T-cell (primary cell): ENCODE data around the gene TMEM239. TPM values are rescaled to one million over a fixed set of nuclear protein-coding genes. Genes with fewer than 3 reads are reported as not detected.
A peak's percentile ranks its signal among the peaks of the same experiment; 100 is the strongest.

Source experiments
- ATAC-seq, 4 experiments: fragments of 200-7000 bp in 3 of 4; fragments of 150-1000 bp in 1 of 4; cut with Tn5 transposase; replicated peaks in 1 of 4; 1 replicate in 3 of 4; 2 replicates in 1 of 4; pipeline ENCODE4 v1.10.0; 2021; ENCODE audit warnings: moderate library complexity in 3 of 4, mild to moderate bottlenecking in 2 of 4, moderate number of reproducible peaks in 1 of 4
- CTCF ChIA-PET, 2 donors: fragments of 300-600 bp; sonication (Branson Sonifier 250); formaldehyde crosslinking; loops; one replicate each; lab custom pipeline; 2022; ENCODE audit warnings: antibody characterized with exemption in 2 of 2; lab: Charles Lee
- POLR2A ChIA-PET, 2 donors: fragments of 300-600 bp; sonication (Branson Sonifier 250); formaldehyde crosslinking; loops; one replicate each; lab custom pipeline; 2022; ENCODE audit warnings: antibody characterized with exemption in 2 of 2; lab: Charles Lee
- DNase-seq, 35 experiments: peaks; one replicate each; pipeline versions ENCODE4 v3.0.0 to v3.0.0-alpha.2; 2013 to 2023
- H3K27ac ChIP-seq: one replicate; pipeline ENCODE4 v1.5.1; 2013; ENCODE audit warnings: low read length
- H3K27me3 ChIP-seq, 2 experiments: replicated peaks in 1 of 2; 1 replicate in 1 of 2; 2 replicates in 1 of 2; pipeline versions ENCODE4 v1.6.1 to v1.7.0; 2013; ENCODE audit warnings: low read length in 1 of 2, mixed read lengths in 1 of 2; ENCODE audit not compliant: control insufficient read depth in 2 of 2, insufficient read depth in 2 of 2; ENCODE audit errors: extremely low read depth in 1 of 2
- H3K36me3 ChIP-seq, 2 donors: 1 replicate in 1 of 2; 2 replicates in 1 of 2; pipeline versions ENCODE4 v1.6.1 to v1.7.0; 2013; ENCODE audit warnings: low read length in 1 of 2; ENCODE audit not compliant: control insufficient read depth in 2 of 2, insufficient read depth in 1 of 2; ENCODE audit errors: extremely low read depth in 1 of 2
- H3K4me1 ChIP-seq, 2 experiments: 1 replicate in 1 of 2; 2 replicates in 1 of 2; pipeline versions ENCODE4 v1.6.1 to v1.7.0; 2013; ENCODE audit warnings: low read length in 2 of 2, mixed read lengths in 1 of 2; ENCODE audit not compliant: insufficient read depth in 2 of 2, control insufficient read depth in 1 of 2; ENCODE audit errors: extremely low read depth in 1 of 2
- H3K4me3 ChIP-seq, 2 donors: 1 replicate in 1 of 2; 2 replicates in 1 of 2; pipeline versions ENCODE4 v1.5.1 to v1.7.0; 2013; ENCODE audit warnings: mild to moderate bottlenecking in 2 of 2, low read length in 1 of 2, moderate library complexity in 1 of 2; ENCODE audit not compliant: control insufficient read depth in 1 of 2; ENCODE audit errors: extremely low read depth in 1 of 2
- H3K9me3 ChIP-seq: 2 replicates; pipeline ENCODE4 v1.7.0; 2013
- H3K27ac Mint-ChIP-seq, 2 donors: one replicate each; pipeline ENCODE4 v1.8.0; 2020 to 2021; ENCODE audit warnings: mild to moderate bottlenecking in 2 of 2, mixed read lengths in 2 of 2
- H3K27me3 Mint-ChIP-seq, 2 donors: one replicate each; pipeline ENCODE4 v1.8.0; 2021 to 2022; ENCODE audit warnings: mixed read lengths in 2 of 2
- H3K36me3 Mint-ChIP-seq: one replicate; pipeline ENCODE4 v1.8.0; 2021; ENCODE audit warnings: mixed read lengths
- H3K4me1 Mint-ChIP-seq, 3 donors: one replicate each; pipeline ENCODE4 v1.8.0; 2020 to 2022; ENCODE audit warnings: mixed read lengths in 3 of 3, mild to moderate bottlenecking in 1 of 3
- H3K4me3 Mint-ChIP-seq, 3 donors: one replicate each; pipeline ENCODE4 v1.8.0; 2020 to 2022; ENCODE audit warnings: mild to moderate bottlenecking in 3 of 3, mixed read lengths in 3 of 3, moderate library complexity in 3 of 3
- H3K9me3 Mint-ChIP-seq, 3 donors: one replicate each; pipeline ENCODE4 v1.8.0; 2020 to 2022; ENCODE audit warnings: mixed read lengths in 3 of 3
- WGBS: methylation state at CpG from one replicate; pipeline ENCODE4 v1.1.5; 2013; ENCODE audit warnings: missing lambda C conversion rate; ENCODE audit not compliant: insufficient coverage; 5-methylcytosine and 5-hydroxymethylcytosine counted together
- total RNA-seq, 35 experiments: library from RNA in 6 of 35; stranded (reverse) in 6 of 35; fragments of 120-200 nt in 1 of 35; gene quantifications; one replicate each; pipeline versions ENCODE4 v1.2.1 to v1.2.4 and lab custom pipeline; 2013 to 2026

The TMEM239 gene
- total RNA-seq, 5 donors from 2014 or later (not counting 1 experiment from before 2014, with no cell fraction given): not detected

- no peak overlapping the region for H3K4me3 Mint-ChIP-seq
- H3K9me3 Mint-ChIP-seq: no peaks in the 10 kb centered on the region
- DNase-seq: no peak
- WGBS: 84% methylated on average over 10 of the region's 11 CpGs
- H3K4me1 ChIP-seq: peaks cover 0 to 14% of the 10 kb centered on the region in 2 experiments
- no peaks in the 10 kb centered on the region for H3K36me3 ChIP-seq
- ChIA-PET POLR2A (no interaction called here), CTCF (no interaction called here)
- H3K4me3 ChIP-seq: no peak overlapping the region
- H3K36me3 Mint-ChIP-seq: no peaks in the 10 kb centered on the region
- no peak overlapping the region for H3K27ac Mint-ChIP-seq
- H3K27ac ChIP-seq: no peak overlapping the region
- peaks cover 47 to 59% of the 10 kb centered on the region in 2 donors for H3K27me3 Mint-ChIP-seq
- peaks cover 12 to 13% (median 13%) of the 10 kb centered on the region in 3 donors for H3K4me1 Mint-ChIP-seq
- no peaks in the 10 kb centered on the region for H3K9me3 ChIP-seq
- no peak for ATAC-seq
- peaks cover 0 to 69% of the 10 kb centered on the region in 2 experiments for H3K27me3 ChIP-seq
Observed at GRCh38 chr20:2794866-2795447, 21.2 kb upstream of the TMEM239 start.

- H3K4me3 Mint-ChIP-seq: no peak overlapping the region
- peaks cover 15 to 16% (median 15%) of the 10 kb centered on the region in 3 donors for H3K4me1 Mint-ChIP-seq
- no peaks in the 10 kb centered on the region for H3K36me3 Mint-ChIP-seq
- ChIA-PET CTCF (interaction anchor here in 1 of 2 donors (0.6 kb wide), 1 partner anchor 1569 kb away, joined by 3 read pairs; the partner anchor contains the start of gene RAD21L1), POLR2A (no interaction called here)
- Histone ChIP-seq H3K36me3 (no peaks in the 10 kb centered on the region), H3K27ac (no peak overlapping the region), H3K4me3 (no peak overlapping the region), H3K27me3 (peaks cover 0 to 72% of the 10 kb centered on the region in 2 experiments), H3K4me1 (peaks cover 0 to 17% of the 10 kb centered on the region in 2 experiments), H3K9me3 (no peaks in the 10 kb centered on the region)
- H3K9me3 Mint-ChIP-seq: no peaks in the 10 kb centered on the region
- no peak for DNase-seq
- WGBS: 82% methylated on average over 24 of the region's 24 CpGs
- H3K27ac Mint-ChIP-seq: no peak overlapping the region
- ATAC-seq: no peak
- H3K27me3 Mint-ChIP-seq: peaks cover 46 to 58% of the 10 kb centered on the region in 2 donors
Observed at GRCh38 chr20:2795451-2795850, 20.7 kb upstream of the TMEM239 start.

- H3K27ac ChIP-seq: no peak overlapping the region
- no peak for DNase-seq
- H3K4me3 Mint-ChIP-seq: no peak overlapping the region
- CTCF ChIA-PET: interaction anchor here in 1 of 2 donors (0.6 kb wide), 1 partner anchor 1570 kb away, joined by 3 read pairs; the partner anchor contains the start of gene RAD21L1
- POLR2A ChIA-PET: no interaction called here
- H3K4me1 ChIP-seq: peaks cover 4 to 23% of the 10 kb centered on the region in 2 experiments
- H3K9me3 Mint-ChIP-seq: no peaks in the 10 kb centered on the region
- 90% methylated on average over 18 of the region's 20 CpGs for WGBS
- no peak for ATAC-seq
- no peaks in the 10 kb centered on the region for H3K36me3 Mint-ChIP-seq
- peaks cover 0 to 79% of the 10 kb centered on the region in 2 experiments for H3K27me3 ChIP-seq
- H3K27ac Mint-ChIP-seq: no peak overlapping the region
- peaks cover 47 to 61% of the 10 kb centered on the region in 2 donors for H3K27me3 Mint-ChIP-seq
- peaks cover 21% of the 10 kb centered on the region in 3 donors for H3K4me1 Mint-ChIP-seq
- H3K9me3 ChIP-seq: no peaks in the 10 kb centered on the region
- H3K4me3 ChIP-seq: no peak overlapping the region
- no peaks in the 10 kb centered on the region for H3K36me3 ChIP-seq
Observed at GRCh38 chr20:2796011-2796660, 20.0 kb upstream of the TMEM239 start.

- CTCF ChIA-PET: no interaction called here
Observed at GRCh38 chr20:2797136-2797983, 18.8 kb upstream of the TMEM239 start.

GRCh38 chr20:2798095-2798805 is 17.9 kb upstream of the TMEM239 start:
- POLR2A ChIA-PET: no interaction called here
- H3K27me3 ChIP-seq: peaks cover 0 to 87% of the 10 kb centered on the region in 2 experiments
- peaks cover 4 to 27% of the 10 kb centered on the region in 2 experiments for H3K4me1 ChIP-seq
- H3K27ac ChIP-seq: no peak overlapping the region
- 92% methylated on average over 19 of the region's 19 CpGs for whole genome bisulfite sequencing
- H3K9me3 ChIP-seq: no peaks in the 10 kb centered on the region
- no peaks in the 10 kb centered on the region for H3K36me3 ChIP-seq
- Mint-ChIP-seq H3K9me3 (no peaks in the 10 kb centered on the region), H3K4me3 (peak overlapping the region in 1 of 3 donors; percentile 96), H3K27me3 (peaks cover 55 to 71% of the 10 kb centered on the region in 2 donors), H3K36me3 (no peaks in the 10 kb centered on the region), H3K27ac (no peak overlapping the region), H3K4me1 (peaks cover 24 to 27% (median 25%) of the 10 kb centered on the region in 3 donors)
- ATAC-seq (no peak), DNase-seq (no peak)
- H3K4me3 ChIP-seq: no peak overlapping the region
- CTCF ChIA-PET: no interaction called here

More at GRCh38 chr20:2797136-2797983, 18.8 kb upstream of the TMEM239 start:
- no peaks in the 10 kb centered on the region for H3K9me3 Mint-ChIP-seq
- H3K36me3 Mint-ChIP-seq: no peaks in the 10 kb centered on the region
- POLR2A ChIA-PET: no interaction called here
- Histone ChIP-seq H3K9me3 (no peaks in the 10 kb centered on the region), H3K4me3 (no peak overlapping the region), H3K27ac (no peak overlapping the region), H3K4me1 (peaks cover 4 to 27% of the 10 kb centered on the region in 2 experiments), H3K36me3 (no peaks in the 10 kb centered on the region), H3K27me3 (peaks cover 0 to 89% of the 10 kb centered on the region in 2 experiments)
- H3K4me3 Mint-ChIP-seq: no peak overlapping the region
- peaks cover 24 to 27% (median 25%) of the 10 kb centered on the region in 3 donors for H3K4me1 Mint-ChIP-seq
- no peak overlapping the region for H3K27ac Mint-ChIP-seq
- H3K27me3 Mint-ChIP-seq: peaks cover 51 to 68% of the 10 kb centered on the region in 2 donors
- DNase-seq (no peak), ATAC-seq (no peak)
- WGBS: 70% methylated on average over 16 of the region's 16 CpGs
